NCI-H1048 (cell line): Measurements from ENCODE around the gene TGFBRAP1.

ENCODE experiments used
- DNase-seq: peaks from one replicate; lab custom pipeline; 2025; lab: John Stamatoyannopoulos, UW

The TGFBRAP1 gene

GRCh38 chr2:105238664-105239240 lies 90.8 kb downstream of the TGFBRAP1 start:
- DNase-seq: no peak

GRCh38 chr2:105237045-105237765 lies 92.3 kb downstream of the TGFBRAP1 start:
- no peak for DNase-seq

GRCh38 chr2:105236060-105236424 lies 93.5 kb downstream of the TGFBRAP1 start:
- no peak for DNase-seq

- peak; percentile 51 for DNase-seq
Observed at GRCh38 chr2:105235388-105236059, 94.0 kb downstream of the TGFBRAP1 start.

GRCh38 chr2:105231232-105231619 lies 98.3 kb downstream of the TGFBRAP1 start:
- no peak for DNase-seq

GRCh38 chr2:105224444-105224843 lies 105.1 kb downstream of the TGFBRAP1 start:
- DNase-seq: no peak

- no peak for DNase-seq
Observed at GRCh38 chr2:105220604-105221003, 108.9 kb downstream of the TGFBRAP1 start.

- DNase-seq: no peak
Observed at GRCh38 chr2:105215586-105216192, 113.8 kb downstream of the TGFBRAP1 start.
